Measurements from ENCODE around the gene ADAM23. TPM values are rescaled to one million over a fixed set of nuclear protein-coding genes. Genes with fewer than 3 reads are reported as not detected.

Gene ADAM23, protein sequence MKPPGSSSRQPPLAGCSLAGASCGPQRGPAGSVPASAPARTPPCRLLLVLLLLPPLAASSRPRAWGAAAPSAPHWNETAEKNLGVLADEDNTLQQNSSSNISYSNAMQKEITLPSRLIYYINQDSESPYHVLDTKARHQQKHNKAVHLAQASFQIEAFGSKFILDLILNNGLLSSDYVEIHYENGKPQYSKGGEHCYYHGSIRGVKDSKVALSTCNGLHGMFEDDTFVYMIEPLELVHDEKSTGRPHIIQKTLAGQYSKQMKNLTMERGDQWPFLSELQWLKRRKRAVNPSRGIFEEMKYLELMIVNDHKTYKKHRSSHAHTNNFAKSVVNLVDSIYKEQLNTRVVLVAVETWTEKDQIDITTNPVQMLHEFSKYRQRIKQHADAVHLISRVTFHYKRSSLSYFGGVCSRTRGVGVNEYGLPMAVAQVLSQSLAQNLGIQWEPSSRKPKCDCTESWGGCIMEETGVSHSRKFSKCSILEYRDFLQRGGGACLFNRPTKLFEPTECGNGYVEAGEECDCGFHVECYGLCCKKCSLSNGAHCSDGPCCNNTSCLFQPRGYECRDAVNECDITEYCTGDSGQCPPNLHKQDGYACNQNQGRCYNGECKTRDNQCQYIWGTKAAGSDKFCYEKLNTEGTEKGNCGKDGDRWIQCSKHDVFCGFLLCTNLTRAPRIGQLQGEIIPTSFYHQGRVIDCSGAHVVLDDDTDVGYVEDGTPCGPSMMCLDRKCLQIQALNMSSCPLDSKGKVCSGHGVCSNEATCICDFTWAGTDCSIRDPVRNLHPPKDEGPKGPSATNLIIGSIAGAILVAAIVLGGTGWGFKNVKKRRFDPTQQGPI
- total RNA-seq = 1 to 10 TPM; 5.5 to 6.3 TPM

GRCh38 chr2:206442833-206443734 lies at the start of gene ADAM23:
Gene ADAM23, plus strand, starts transcription at chr2:206443532. Its CDS starts 335 bp downstream, at chr2:206443867.

GRCh38 chr2:206642075-206643025 lies 199.0 kb downstream of the ADAM23 start, which contains the start of gene FAM237A:
Gene FAM237A, plus strand, starts transcription at chr2:206642487. Its CDS starts 1,750 bp downstream, at chr2:206644237.

Other genes with a start within 250 kb of the ADAM23 start
- 1 to 10 TPM; 3.0 to 5.2 TPM for gene ZDBF2, start 168.9 kb upstream of the ADAM23 start, total RNA-seq
- not detected for gene FAM237A, start 199.0 kb downstream of the ADAM23 start, total RNA-seq